AG04450 (cell line): ENCODE measurements around the gene SLC16A12. TPM values are rescaled to one million over a fixed set of nuclear protein-coding genes. Genes with fewer than 3 reads are reported as not detected.

Experiments used
- CTCF ChIA-PET: fragments of 300-600, 350-600 bp; formaldehyde crosslinking; extraction: SDS; loops from one replicate; lab custom pipeline; 2022; ENCODE audit warnings: antibody characterized with exemption, inconsistent platforms; lab: Charles Lee
- POLR2A ChIA-PET: fragments of 350-600 bp; formaldehyde crosslinking; extraction: SDS; loops from one replicate; lab custom pipeline; 2021; ENCODE audit warnings: antibody characterized with exemption, inconsistent platforms; lab: Yijun Ruan, JAX
- DNase-seq: peaks from one replicate; pipeline ENCODE4 v3.0.0-alpha.2; 2011; ENCODE audit warnings: low read depth, low spot score
- H3K27ac ChIP-seq: one replicate; pipeline ENCODE4 v1.5.1; 2012; ENCODE audit warnings: low read depth, low read length, control low read depth
- H3K27me3 ChIP-seq: one replicate; pipeline ENCODE4 v1.6.0; 2012; ENCODE audit warnings: low read length; ENCODE audit not compliant: control insufficient read depth, insufficient read depth
- H3K4me3 ChIP-seq: 2 replicates; pipeline ENCODE4 v1.5.1; 2011; ENCODE audit warnings: mild to moderate bottlenecking, low read depth, low read length, control low read depth
- H3K9me3 ChIP-seq: 2 replicates; pipeline ENCODE4 v1.5.1; 2012; ENCODE audit warnings: low read length; ENCODE audit not compliant: control insufficient read depth, insufficient read depth
- polyA plus RNA-seq: library from polyadenylated mRNA; depleted of rRNA; stranded (reverse); fragments of >200 nt; gene quantifications from 2 replicates; pipeline ENCODE4 v1.2.3, GENCODE V29; 2011
- TF ChIP-seq, protein P1 (sequence below): IDR thresholded peaks from 2 replicates; pipeline ENCODE4 v1.5.1; 2011; ENCODE audit warnings: low read depth, low read length, control low read depth, inconsistent platforms

SLC16A12 gene
- polyA plus RNA-seq, 1 experiment: 1.5 TPM

DNA sequence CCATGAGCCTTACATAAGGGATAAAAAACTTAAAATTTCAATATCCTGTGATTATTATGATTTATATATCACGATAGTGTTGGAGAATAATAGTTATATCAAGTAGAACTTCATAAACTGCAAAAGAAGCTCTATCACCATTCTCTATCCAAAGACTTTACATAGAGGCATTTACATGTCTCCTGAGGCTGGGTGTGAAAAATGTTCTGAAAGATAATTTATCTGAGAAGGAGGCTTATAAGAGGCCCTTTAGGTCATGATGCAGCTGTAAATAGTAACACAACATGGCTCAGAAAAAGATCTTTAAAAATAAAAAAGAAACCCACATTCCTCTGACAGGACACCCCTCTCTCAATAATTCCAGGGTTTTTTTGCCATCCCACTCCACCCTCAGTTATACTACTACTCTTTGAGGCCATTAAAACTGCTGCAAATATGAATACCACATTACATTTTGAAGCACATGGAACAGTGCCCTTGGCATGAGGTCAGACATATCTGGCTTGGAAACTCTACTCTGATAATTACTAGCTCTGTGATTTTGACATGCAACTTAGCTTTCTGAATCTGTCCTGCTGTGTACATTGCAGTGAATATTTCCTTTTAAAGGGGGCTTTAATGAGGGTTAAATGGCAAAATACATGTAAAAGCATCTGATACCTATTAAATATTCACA is 55.5 kb downstream of the SLC16A12 start:
- H3K27me3 ChIP-seq: no peaks in the 10 kb centered on the region
- no peaks in the 10 kb centered on the region; the same call in 1 of the 2 replicates for H3K9me3 ChIP-seq
- POLR2A ChIA-PET: no interaction called here
- no peak for DNase-seq
- no peak overlapping the region for H3K27ac ChIP-seq
- H3K4me3 ChIP-seq: no peak overlapping the region
- CTCF ChIA-PET: no interaction called here
- TF ChIP-seq, protein P1, sequence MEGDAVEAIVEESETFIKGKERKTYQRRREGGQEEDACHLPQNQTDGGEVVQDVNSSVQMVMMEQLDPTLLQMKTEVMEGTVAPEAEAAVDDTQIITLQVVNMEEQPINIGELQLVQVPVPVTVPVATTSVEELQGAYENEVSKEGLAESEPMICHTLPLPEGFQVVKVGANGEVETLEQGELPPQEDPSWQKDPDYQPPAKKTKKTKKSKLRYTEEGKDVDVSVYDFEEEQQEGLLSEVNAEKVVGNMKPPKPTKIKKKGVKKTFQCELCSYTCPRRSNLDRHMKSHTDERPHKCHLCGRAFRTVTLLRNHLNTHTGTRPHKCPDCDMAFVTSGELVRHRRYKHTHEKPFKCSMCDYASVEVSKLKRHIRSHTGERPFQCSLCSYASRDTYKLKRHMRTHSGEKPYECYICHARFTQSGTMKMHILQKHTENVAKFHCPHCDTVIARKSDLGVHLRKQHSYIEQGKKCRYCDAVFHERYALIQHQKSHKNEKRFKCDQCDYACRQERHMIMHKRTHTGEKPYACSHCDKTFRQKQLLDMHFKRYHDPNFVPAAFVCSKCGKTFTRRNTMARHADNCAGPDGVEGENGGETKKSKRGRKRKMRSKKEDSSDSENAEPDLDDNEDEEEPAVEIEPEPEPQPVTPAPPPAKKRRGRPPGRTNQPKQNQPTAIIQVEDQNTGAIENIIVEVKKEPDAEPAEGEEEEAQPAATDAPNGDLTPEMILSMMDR: no peak

DNA sequence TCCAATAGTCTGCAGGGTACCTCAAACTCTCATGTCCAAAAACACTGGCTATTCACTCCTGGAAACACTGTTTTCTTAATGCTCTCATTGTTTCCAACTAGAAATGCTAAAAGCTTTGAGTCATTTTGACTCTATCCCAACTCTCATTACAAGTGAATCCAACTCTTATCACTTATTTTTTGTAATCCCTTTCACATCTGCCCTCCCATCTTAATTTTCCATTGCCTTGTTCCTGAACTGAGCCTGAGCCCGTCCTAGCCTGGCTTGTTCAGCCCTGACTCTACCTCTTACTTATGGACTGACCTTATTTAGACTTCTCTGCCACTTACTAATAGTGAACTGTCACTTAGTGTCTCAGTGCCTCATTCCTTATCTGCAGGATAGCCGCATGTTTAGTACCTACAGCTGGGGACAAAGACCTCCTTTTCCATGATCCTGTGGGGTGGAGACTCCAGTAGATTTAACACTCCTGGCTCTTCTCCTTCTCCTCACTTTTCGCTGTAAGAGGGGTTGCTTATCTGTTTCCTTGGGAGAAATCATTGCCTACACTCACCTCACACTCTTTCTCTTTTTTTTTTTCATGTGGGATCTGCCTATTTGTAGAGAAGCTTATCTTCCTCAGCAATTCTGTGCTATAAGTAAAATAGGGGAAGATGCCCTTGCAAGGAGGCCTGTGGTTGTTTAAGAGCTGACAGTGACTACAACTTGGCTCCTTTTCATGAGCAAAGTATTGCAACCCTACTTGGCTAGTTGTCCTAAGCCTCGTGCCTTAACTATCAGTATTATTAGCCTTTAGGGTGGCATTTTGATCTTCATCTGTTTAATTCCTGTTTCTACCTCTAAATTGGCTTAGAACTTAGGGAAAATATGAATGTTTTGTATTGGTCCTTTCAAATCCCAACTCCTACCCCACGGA is 56.4 kb downstream of the SLC16A12 start:
- H3K27ac ChIP-seq: peak overlapping the region; percentile 11
- H3K4me3 ChIP-seq: no peak overlapping the region
- H3K27me3 ChIP-seq: no peaks in the 10 kb centered on the region
- ChIA-PET CTCF (interaction anchor here (1.0 kb wide), 1 partner anchor 86 kb away, joined by 3 read pairs; no protein-coding TSS in a partner anchor), POLR2A (no interaction called here)
- no peak for DNase-seq
- TF ChIP-seq, protein P1: no peak
- H3K9me3 ChIP-seq: no peaks in the 10 kb centered on the region; the same call in 1 of the 2 replicates

DNA sequence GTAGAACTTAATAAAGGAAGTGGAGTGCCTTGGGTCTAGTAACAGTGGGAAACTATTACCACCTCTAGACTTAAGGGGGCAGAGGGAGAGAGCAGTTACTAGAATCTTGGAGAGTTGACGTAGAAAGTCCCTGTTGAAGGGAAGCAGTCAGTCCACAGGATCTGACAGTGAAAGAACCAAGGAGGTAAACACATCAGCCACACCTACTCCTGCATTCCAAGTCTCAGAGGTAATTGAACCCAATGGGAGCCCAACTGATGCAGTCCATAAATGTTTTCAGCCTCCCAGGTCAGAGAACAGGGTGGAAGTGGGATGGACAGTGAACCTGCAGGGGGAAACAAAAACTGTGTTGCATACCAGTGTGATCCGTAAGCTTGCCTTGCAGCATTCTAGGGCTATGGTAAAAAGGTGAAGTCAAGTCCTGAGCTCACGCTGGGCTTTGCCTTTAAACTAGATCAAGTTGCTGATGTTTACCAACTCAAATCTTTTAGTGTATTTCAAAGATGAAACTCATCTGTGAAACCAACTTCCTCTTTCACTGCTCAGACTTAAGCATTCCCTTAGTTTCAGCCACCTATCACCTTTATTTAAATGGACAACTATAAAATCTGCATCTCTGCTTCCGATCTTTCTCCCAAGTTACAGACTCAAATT is 57.2 kb downstream of the SLC16A12 start:
- TF ChIP-seq, protein P1: no peak
- ChIA-PET CTCF (interaction anchor here (1.0 kb wide), 1 partner anchor 87 kb away, joined by 3 read pairs; no protein-coding TSS in a partner anchor), POLR2A (no interaction called here)
- H3K4me3 ChIP-seq: no peak overlapping the region
- peak overlapping the region; percentile 11 for H3K27ac ChIP-seq
- DNase-seq: no peak
- no peaks in the 10 kb centered on the region; the same call in 1 of the 2 replicates for H3K9me3 ChIP-seq
- no peaks in the 10 kb centered on the region for H3K27me3 ChIP-seq

DNA sequence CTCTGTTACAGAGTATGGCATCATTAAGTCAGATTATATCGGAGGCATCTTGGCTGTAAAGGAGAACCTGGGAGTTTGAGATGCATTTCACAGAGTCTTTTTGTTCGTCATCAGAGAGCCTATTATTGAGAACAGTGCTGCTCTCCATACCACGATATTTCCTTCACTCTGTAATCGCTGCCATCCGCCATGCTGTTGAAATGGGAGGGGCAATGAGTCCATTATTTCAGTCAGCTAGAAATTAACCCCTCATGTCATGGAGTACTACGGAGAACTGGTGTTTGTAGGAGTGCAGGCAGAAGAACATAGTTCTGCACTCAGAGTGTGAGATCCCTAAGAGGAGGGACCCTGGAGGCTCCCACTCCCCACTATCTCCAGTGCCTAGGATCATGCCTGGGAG is 59.2 kb downstream of the SLC16A12 start:
- ChIA-PET CTCF (no interaction called here), POLR2A (no interaction called here)
- TF ChIP-seq, protein P1: no peak
- H3K4me3 ChIP-seq: no peak overlapping the region
- H3K9me3 ChIP-seq: no peaks in the 10 kb centered on the region
- no peak overlapping the region for H3K27ac ChIP-seq
- no peak for DNase-seq
- no peaks in the 10 kb centered on the region for H3K27me3 ChIP-seq
